ENCODE results near the gene USP34.
"Not testable (repeated sequence)": the region's sequence is repeated elsewhere in the genome, so short reads cannot be mapped to it uniquely, and the experiment has no call there.

The USP34 gene

DNA sequence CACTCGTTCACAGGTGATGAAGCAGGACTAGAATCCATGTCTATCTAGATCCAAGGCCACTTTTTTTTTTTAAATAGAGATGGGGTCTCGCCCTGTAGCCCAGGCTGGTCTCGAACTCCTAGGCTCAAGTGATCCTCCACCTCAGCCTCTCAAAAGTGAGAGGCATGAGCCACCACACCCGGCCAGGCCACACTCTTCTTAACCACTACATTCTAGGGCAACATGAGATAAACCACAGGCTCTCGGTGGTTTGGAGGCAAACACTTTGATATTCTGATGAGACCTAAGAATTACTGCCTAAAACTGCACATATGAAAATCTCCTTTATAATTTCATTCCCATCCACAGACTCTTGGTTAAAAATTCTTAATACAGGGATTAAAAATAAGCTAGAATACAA lies 51.8 kb downstream of the USP34 start:
- peaks cover 27% of the 10 kb centered on the region for H3K4me1 ChIP-seq (ENCODE audit: control insufficient read depth, insufficient read depth, low read length)
- H3K4me3 ChIP-seq (ENCODE audit: low read length), result no peak overlapping the region
- H3K9ac ChIP-seq (ENCODE audit: low read length), result no peak overlapping the region
- no peaks in the 10 kb centered on the region for H3K36me3 ChIP-seq (ENCODE audit: control insufficient read depth, insufficient read depth, low read length)
- H3K27me3 ChIP-seq (ENCODE audit: control insufficient read depth, insufficient read depth, low read length), result no peaks in the 10 kb centered on the region
- no peaks in the 10 kb centered on the region for H3K9me3 ChIP-seq (ENCODE audit: control insufficient read depth, low read length)

DNA sequence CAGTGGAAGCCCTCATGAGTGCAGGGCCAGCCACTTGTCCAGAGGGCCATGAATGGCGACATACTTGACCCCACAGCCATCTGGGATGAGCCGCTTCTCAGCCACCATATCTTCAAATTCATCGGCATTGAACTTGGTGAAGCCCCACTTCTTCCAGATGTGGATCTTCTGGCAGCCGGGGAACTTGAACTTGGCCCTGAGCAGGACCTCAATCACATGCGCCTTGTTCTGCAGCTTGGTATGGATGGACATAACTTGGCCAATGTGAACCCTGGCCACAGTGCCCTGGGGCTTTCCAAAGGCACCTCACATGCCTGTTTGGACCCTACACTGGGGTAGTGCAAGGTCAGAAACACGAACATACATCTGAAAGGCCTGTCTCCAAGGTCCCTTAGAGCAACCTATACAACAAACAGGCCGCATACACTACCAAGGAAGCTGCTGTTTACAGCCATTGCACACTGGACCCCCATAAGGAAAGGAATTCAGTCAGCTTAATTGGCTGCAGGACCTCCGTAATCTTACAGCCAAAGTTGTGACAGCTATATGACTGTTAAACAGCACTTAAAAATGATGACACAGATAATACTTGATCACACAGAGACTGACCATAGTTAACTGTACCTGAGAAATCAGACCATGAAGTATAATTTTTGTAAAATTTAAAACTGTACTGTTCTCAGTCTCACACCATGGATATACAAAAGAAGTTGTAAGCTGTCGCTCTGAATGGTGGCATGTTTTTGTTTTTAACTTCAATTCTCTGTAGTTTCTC lies 53.8 kb downstream of the USP34 start:
- Histone ChIP-seq H3K9me3 (ENCODE audit: control insufficient read depth, low read length) (no peaks in the 10 kb centered on the region), H3K27me3 (ENCODE audit: control insufficient read depth, insufficient read depth, low read length) (no peaks in the 10 kb centered on the region), H3K4me1 (ENCODE audit: control insufficient read depth, insufficient read depth, low read length) (peaks cover 18% of the 10 kb centered on the region), H3K4me3 (ENCODE audit: low read length) (no peak overlapping the region), H3K9ac (ENCODE audit: low read length) (no peak overlapping the region), H3K36me3 (ENCODE audit: control insufficient read depth, insufficient read depth, low read length) (no peaks in the 10 kb centered on the region)

DNA sequence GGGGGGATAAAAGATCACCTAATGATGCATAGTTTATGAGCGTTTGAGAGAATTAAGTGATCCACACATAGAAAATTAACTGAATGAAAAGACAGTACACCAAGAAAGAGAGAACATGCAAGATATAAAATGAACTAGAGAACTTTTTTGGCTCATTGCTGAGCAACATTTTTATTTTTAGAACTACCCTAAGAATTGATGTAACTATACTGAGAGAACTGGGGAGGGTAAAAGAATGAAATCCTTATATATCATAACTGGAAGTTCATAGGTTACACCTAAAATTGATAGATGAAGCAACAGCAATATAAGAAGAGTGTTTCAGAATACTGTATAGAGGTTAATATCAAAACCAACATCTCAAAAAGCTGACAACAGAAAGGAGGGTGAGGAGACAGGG lies 55.6 kb downstream of the USP34 start:
- no peak overlapping the region for H3K9ac ChIP-seq (ENCODE audit: low read length)
- no peak overlapping the region for H3K4me3 ChIP-seq (ENCODE audit: low read length)
- H3K9me3 ChIP-seq (ENCODE audit: control insufficient read depth, low read length), result no peaks in the 10 kb centered on the region
- no peaks in the 10 kb centered on the region for H3K36me3 ChIP-seq (ENCODE audit: control insufficient read depth, insufficient read depth, low read length)
- no peaks in the 10 kb centered on the region for H3K27me3 ChIP-seq (ENCODE audit: control insufficient read depth, insufficient read depth, low read length)
- H3K4me1 ChIP-seq (ENCODE audit: control insufficient read depth, insufficient read depth, low read length), result peaks cover 6% of the 10 kb centered on the region

DNA sequence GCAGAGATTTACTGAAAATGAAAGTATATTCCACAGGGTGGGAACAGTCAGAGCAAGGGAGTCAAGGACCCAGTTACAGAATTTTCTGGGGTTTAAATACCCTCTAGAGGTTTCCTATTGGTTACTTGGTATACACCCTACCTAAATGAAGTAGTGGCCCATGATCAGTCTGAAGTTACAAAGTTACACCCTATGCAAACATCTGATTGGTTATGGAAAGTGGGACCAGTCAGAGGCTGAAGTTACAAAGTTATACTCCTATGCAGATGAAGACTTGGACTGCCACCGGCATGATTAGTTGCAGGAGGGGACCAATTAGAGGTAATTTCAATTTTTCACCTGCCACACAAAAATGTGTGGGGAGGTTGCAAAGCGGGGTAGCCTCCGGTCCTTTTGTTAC lies 56.2 kb downstream of the USP34 start:
- Histone ChIP-seq H3K9me3 (ENCODE audit: control insufficient read depth, low read length) (no peaks in the 10 kb centered on the region), H3K27me3 (ENCODE audit: control insufficient read depth, insufficient read depth, low read length) (no peaks in the 10 kb centered on the region), H3K4me1 (ENCODE audit: control insufficient read depth, insufficient read depth, low read length) (peaks cover 6% of the 10 kb centered on the region), H3K9ac (ENCODE audit: low read length) (no peak overlapping the region), H3K36me3 (ENCODE audit: control insufficient read depth, insufficient read depth, low read length) (no peaks in the 10 kb centered on the region), H3K4me3 (ENCODE audit: low read length) (no peak overlapping the region)

DNA sequence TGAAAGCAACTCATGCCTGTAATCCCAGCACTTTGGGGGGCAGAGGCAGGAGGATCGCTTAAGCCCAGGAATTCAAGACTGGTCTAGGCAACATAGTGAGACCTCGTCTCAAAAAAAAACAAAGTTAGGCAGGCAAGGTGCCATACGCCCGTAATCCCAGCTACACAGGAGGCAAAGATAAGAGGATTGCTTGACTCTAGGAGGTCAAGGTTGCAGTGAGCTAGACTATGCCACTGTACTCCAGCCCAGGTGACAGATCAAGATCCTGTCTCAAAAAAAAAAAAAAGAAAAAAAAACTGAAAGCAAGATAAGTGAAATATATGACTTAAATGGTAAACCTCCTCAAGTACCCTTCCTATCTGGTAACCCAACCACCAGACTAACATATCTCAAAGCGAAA lies 59.8 kb downstream of the USP34 start:
- H3K9me3 ChIP-seq (ENCODE audit: control insufficient read depth, low read length), result no peaks in the 10 kb centered on the region
- no peak overlapping the region for H3K4me3 ChIP-seq (ENCODE audit: low read length)
- H3K4me1 ChIP-seq (ENCODE audit: control insufficient read depth, insufficient read depth, low read length), result peaks cover 6% of the 10 kb centered on the region
- H3K9ac ChIP-seq (ENCODE audit: low read length), result no peak overlapping the region
- no peaks in the 10 kb centered on the region for H3K36me3 ChIP-seq (ENCODE audit: control insufficient read depth, insufficient read depth, low read length)
- no peaks in the 10 kb centered on the region for H3K27me3 ChIP-seq (ENCODE audit: control insufficient read depth, insufficient read depth, low read length)

DNA sequence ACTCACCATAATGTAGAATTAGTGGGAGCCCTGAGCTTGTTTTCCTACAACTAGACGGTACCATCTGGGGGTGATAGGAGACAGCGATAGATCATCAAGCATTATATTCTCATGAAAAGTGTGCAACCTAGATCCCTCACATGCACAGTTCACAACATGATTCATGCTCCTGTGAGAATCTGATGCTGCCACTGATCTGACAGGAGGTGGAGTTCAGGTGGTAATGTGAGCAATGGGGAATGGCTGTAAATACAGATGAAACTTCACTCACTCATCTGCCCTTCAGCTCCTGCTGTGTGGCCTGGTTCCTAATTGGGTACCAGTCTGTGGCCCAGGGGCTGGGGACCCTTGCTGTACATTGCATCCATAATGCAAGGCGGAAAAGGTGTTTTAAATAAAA lies 60.7 kb downstream of the USP34 start:
- Histone ChIP-seq H3K36me3 (ENCODE audit: control insufficient read depth, insufficient read depth, low read length) (no peaks in the 10 kb centered on the region), H3K4me1 (ENCODE audit: control insufficient read depth, insufficient read depth, low read length) (peaks cover 6% of the 10 kb centered on the region)

DNA sequence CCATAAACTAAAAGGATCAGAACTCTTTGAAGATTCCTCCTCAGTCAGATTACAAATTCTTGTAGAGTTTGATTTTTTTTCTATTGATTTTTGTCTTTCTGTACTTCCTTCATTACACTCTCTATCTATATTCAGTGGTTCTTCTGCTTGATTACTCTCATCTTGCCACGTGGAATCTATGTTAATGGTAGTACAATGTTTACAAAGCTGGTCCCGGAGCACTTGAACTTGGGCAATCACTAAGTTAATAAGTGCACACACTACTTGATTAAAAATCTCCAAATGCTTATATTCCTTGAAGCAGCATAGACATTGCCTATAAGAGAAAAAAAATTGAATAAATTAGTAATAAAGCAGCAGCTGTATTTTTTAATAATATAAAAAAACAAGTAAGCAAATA lies 65.1 kb downstream of the USP34 start:
- Histone ChIP-seq H3K36me3 (ENCODE audit: control insufficient read depth, insufficient read depth, low read length) (no peaks in the 10 kb centered on the region), H3K27me3 (ENCODE audit: control insufficient read depth, insufficient read depth, low read length) (no peaks in the 10 kb centered on the region), H3K9me3 (ENCODE audit: control insufficient read depth, low read length) (no peaks in the 10 kb centered on the region), H3K4me1 (ENCODE audit: control insufficient read depth, insufficient read depth, low read length) (no peaks in the 10 kb centered on the region), H3K9ac (ENCODE audit: low read length) (no peak overlapping the region), H3K4me3 (ENCODE audit: low read length) (no peak overlapping the region)

More for the DNA sequence above, 60.7 kb downstream of the USP34 start:
- no peak overlapping the region for H3K9ac ChIP-seq (ENCODE audit: low read length)
- H3K27me3 ChIP-seq (ENCODE audit: control insufficient read depth, insufficient read depth, low read length), result no peaks in the 10 kb centered on the region
- no peak overlapping the region for H3K4me3 ChIP-seq (ENCODE audit: low read length)
- H3K9me3 ChIP-seq (ENCODE audit: control insufficient read depth, low read length), result no peaks in the 10 kb centered on the region

DNA sequence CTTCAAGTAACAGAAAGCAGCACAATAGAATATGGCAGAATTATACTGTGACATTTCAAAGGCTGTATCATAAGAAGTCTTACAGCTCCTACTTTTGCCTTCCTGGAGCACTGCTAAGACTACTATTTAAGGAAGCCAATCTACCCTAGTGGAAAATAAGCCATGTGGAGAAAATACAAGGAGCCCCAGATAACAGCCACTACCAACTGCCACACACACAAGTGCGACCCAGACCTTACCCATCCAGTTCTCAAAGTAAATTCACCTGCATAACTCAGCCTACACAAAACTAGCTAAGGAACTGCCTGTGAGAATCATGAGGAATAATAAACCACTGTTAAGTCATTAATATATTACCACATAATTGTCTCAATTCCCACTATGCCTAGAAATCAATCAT lies 66.4 kb downstream of the USP34 start:
- H3K9me3 ChIP-seq (ENCODE audit: control insufficient read depth, low read length), result no peaks in the 10 kb centered on the region
- no peaks in the 10 kb centered on the region for H3K27me3 ChIP-seq (ENCODE audit: control insufficient read depth, insufficient read depth, low read length)
- no peak overlapping the region for H3K4me3 ChIP-seq (ENCODE audit: low read length)
- no peak overlapping the region for H3K9ac ChIP-seq (ENCODE audit: low read length)
- no peaks in the 10 kb centered on the region for H3K36me3 ChIP-seq (ENCODE audit: control insufficient read depth, insufficient read depth, low read length)
- no peaks in the 10 kb centered on the region for H3K4me1 ChIP-seq (ENCODE audit: control insufficient read depth, insufficient read depth, low read length)

DNA sequence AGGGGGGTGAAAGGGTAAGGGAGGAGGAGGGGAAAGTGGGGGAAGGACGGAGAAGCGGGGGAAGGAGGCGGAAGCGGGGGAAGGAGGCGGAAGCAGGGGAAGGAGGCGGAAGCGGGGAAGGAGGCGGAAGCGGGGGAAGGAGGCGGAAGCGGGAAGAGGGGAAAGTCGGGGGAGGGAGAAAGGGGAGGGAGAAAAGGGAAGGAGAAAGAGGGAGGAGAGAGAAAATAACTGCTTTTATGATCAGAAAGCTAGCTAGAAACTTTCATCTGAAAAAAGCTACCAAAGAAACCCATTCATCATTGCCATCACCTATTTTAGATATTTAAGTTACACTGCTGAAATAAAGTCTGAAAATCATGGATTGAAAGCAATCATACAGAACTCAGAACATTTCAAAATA lies 72.5 kb downstream of the USP34 start:
- Histone ChIP-seq H3K4me1 (ENCODE audit: control insufficient read depth, insufficient read depth, low read length) (no peaks in the 10 kb centered on the region), H3K9me3 (ENCODE audit: control insufficient read depth, low read length) (no peaks in the 10 kb centered on the region), H3K36me3 (ENCODE audit: control insufficient read depth, insufficient read depth, low read length) (no peaks in the 10 kb centered on the region), H3K4me3 (ENCODE audit: low read length) (no peak overlapping the region), H3K9ac (ENCODE audit: low read length) (no peak overlapping the region), H3K27me3 (ENCODE audit: control insufficient read depth, insufficient read depth, low read length) (no peaks in the 10 kb centered on the region)

DNA sequence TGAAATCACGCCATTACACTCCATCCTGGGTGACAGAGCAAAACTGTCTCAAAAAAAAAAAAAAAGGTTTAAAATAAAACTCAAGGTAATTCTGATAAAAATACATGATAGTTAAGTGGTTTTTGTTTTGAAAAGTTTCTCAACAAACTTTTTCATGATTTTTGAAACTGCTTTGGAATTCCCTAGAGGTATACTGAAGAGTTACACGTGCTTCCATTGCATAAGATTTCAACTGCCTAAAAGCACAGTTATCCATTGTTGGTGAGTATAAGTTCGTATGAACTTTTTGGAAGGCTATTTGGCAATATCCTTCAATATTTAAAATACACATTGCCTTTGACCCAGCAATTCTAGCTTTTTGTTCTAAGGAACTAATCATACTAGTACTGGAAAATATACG lies 74.9 kb downstream of the USP34 start:
- H3K9ac ChIP-seq (ENCODE audit: low read length), result no peak overlapping the region
- no peaks in the 10 kb centered on the region for H3K36me3 ChIP-seq (ENCODE audit: control insufficient read depth, insufficient read depth, low read length)
- no peaks in the 10 kb centered on the region for H3K4me1 ChIP-seq (ENCODE audit: control insufficient read depth, insufficient read depth, low read length)
- no peaks in the 10 kb centered on the region for H3K27me3 ChIP-seq (ENCODE audit: control insufficient read depth, insufficient read depth, low read length)
- H3K4me3 ChIP-seq (ENCODE audit: low read length), result no peak overlapping the region
- H3K9me3 ChIP-seq (ENCODE audit: control insufficient read depth, low read length), result no peaks in the 10 kb centered on the region

DNA sequence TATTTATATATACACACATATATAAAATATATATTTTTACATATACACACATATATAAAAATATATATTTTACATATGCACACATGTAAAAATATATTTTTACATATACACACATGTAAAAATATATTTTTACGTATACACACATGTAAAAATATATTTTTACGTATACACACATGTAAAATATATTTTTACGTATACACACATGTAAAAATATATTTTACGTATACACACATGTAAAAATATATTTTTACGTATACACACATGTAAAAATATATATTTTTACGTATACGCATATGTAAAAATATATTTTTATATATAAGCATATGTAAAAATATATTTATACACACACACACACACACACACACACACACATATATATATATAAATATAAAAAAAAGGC lies 83.3 kb downstream of the USP34 start:
- H3K9me3 ChIP-seq (ENCODE audit: control insufficient read depth, low read length); H3K4me3 ChIP-seq (ENCODE audit: low read length); H3K36me3 ChIP-seq (ENCODE audit: control insufficient read depth, insufficient read depth, low read length); H3K27me3 ChIP-seq (ENCODE audit: control insufficient read depth, insufficient read depth, low read length); H3K4me1 ChIP-seq (ENCODE audit: control insufficient read depth, insufficient read depth, low read length); H3K9ac ChIP-seq (ENCODE audit: low read length): not testable (repeated sequence)

DNA sequence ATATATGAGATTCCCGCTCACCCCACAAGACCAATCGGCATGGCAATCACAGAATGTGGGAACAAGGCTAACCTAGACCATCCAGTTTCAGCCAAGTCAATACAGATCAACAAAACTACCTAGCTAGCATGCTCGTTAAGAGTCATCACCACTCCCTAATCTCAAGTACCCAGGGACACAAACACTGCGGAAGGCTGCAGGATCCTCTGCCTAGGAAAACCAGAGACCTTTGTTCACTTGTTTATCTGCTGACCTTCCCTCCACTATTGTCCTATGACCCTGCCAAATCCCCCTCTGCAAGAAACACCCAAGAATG lies 90.0 kb downstream of the USP34 start:
- not testable (repeated sequence) for H3K9me3 ChIP-seq (ENCODE audit: control insufficient read depth, low read length); H3K4me3 ChIP-seq (ENCODE audit: low read length); H3K27me3 ChIP-seq (ENCODE audit: control insufficient read depth, insufficient read depth, low read length); H3K36me3 ChIP-seq (ENCODE audit: control insufficient read depth, insufficient read depth, low read length); H3K9ac ChIP-seq (ENCODE audit: low read length); H3K4me1 ChIP-seq (ENCODE audit: control insufficient read depth, insufficient read depth, low read length)
